Naive thymus-derived CD4-positive, alpha-beta T cell (primary cell): ENCODE data around the gene MBD5. TPM values are rescaled to one million over a fixed set of nuclear protein-coding genes. Genes with fewer than 3 reads are reported as not detected.
"Not testable (repeated sequence)": the region's sequence is repeated elsewhere in the genome, so short reads cannot be mapped to it uniquely, and the experiment has no call there.

Experiments
- ATAC-seq: fragments of 150-1000 bp; cut with Tn5 transposase; 2 replicates; pipeline ENCODE4 v1.10.0; 2021; ENCODE audit warnings: mild to moderate bottlenecking, moderate library complexity
- CTCF ChIA-PET: fragments of 350-600 bp; sonication (Branson Sonifier 250); formaldehyde crosslinking; loops from one replicate; lab custom pipeline; 2021; ENCODE audit warnings: antibody characterized with exemption; lab: Charles Lee
- POLR2A ChIA-PET: fragments of 350-600 bp; sonication (Branson Sonifier 250); formaldehyde crosslinking; loops from one replicate; lab custom pipeline; 2021; ENCODE audit warnings: antibody characterized with exemption, inconsistent platforms; lab: Charles Lee
- DNase-seq, 9 donors: peaks; one replicate each; pipeline versions ENCODE4 v3.0.0 to v3.0.0-alpha.2; 2020 to 2022; ENCODE audit warnings: mixed read lengths in 1 of 9
- H3K27ac ChIP-seq: one replicate; pipeline ENCODE4 v1.7.0; 2013; ENCODE audit warnings: mild to moderate bottlenecking, low read depth, low read length, moderate library complexity
- H3K27me3 ChIP-seq, 2 donors: one replicate each; pipeline ENCODE4 v1.7.0; 2013; ENCODE audit warnings: low read length in 2 of 2, mild to moderate bottlenecking in 2 of 2, moderate library complexity in 2 of 2; ENCODE audit not compliant: control insufficient read depth in 2 of 2, insufficient read depth in 2 of 2
- H3K36me3 ChIP-seq, 3 experiments: 1 replicate in 2 of 3; 2 replicates in 1 of 3; pipeline ENCODE4 v1.7.0; 2013; ENCODE audit warnings: low read length in 3 of 3, mild to moderate bottlenecking in 3 of 3, moderate library complexity in 1 of 3; ENCODE audit not compliant: insufficient read depth in 3 of 3, control insufficient read depth in 2 of 3
- H3K4me1 ChIP-seq, 2 donors: one replicate each; pipeline ENCODE4 v1.7.0; 2013; ENCODE audit warnings: low read length in 2 of 2, mild to moderate bottlenecking in 2 of 2, moderate library complexity in 1 of 2; ENCODE audit not compliant: control insufficient read depth in 2 of 2, insufficient read depth in 2 of 2
- H3K4me3 ChIP-seq: 2 replicates; pipeline ENCODE4 v1.7.0; 2013; ENCODE audit warnings: mild to moderate bottlenecking, low read length
- H3K9me3 ChIP-seq, 3 experiments: 1 replicate in 2 of 3; 2 replicates in 1 of 3; pipeline ENCODE4 v1.7.0; 2013; ENCODE audit warnings: low read length in 3 of 3; ENCODE audit not compliant: control insufficient read depth in 2 of 3
- H3K27ac Mint-ChIP-seq, 9 donors: one replicate each; pipeline ENCODE4 v1.8.0; 2020 to 2022; ENCODE audit warnings: mixed read lengths in 9 of 9, mild to moderate bottlenecking in 8 of 9, moderate library complexity in 5 of 9, inconsistent platforms in 2 of 9
- H3K27me3 Mint-ChIP-seq, 5 donors: one replicate each; pipeline ENCODE4 v1.8.0; 2021 to 2022; ENCODE audit warnings: mixed read lengths in 5 of 5, mild to moderate bottlenecking in 1 of 5
- H3K36me3 Mint-ChIP-seq, 5 donors: one replicate each; pipeline ENCODE4 v1.8.0; 2020 to 2022; ENCODE audit warnings: mixed read lengths in 5 of 5, mild to moderate bottlenecking in 3 of 5, inconsistent platforms in 1 of 5
- H3K4me1 Mint-ChIP-seq, 7 donors: one replicate each; pipeline ENCODE4 v1.8.0; 2020 to 2022; ENCODE audit warnings: mixed read lengths in 7 of 7, mild to moderate bottlenecking in 3 of 7, inconsistent platforms in 1 of 7
- H3K4me3 Mint-ChIP-seq, 10 donors: one replicate each; pipeline ENCODE4 v1.8.0; 2020 to 2022; ENCODE audit warnings: mild to moderate bottlenecking in 10 of 10, mixed read lengths in 10 of 10, moderate library complexity in 6 of 10, inconsistent platforms in 2 of 10
- H3K9me3 Mint-ChIP-seq, 11 donors: one replicate each; pipeline ENCODE4 v1.8.0; 2020 to 2022; ENCODE audit warnings: mixed read lengths in 11 of 11, mild to moderate bottlenecking in 4 of 11, inconsistent platforms in 1 of 11, moderate library complexity in 1 of 11
- intact Hi-C, 2 donors: fragments of 100-400 bp; cut with micrococcal nuclease; formaldehyde crosslinking; loops; one replicate each; pipeline ENCODE4 v1.15.1; 2023
- polyA plus RNA-seq, 2 donors: library from polyadenylated mRNA; unstranded; fragments of 300-500 nt; fragmentation: Illumina TruSeq; gene quantifications; one replicate each; pipeline ENCODE4 v1.2.3, GENCODE V29; 2021
- total RNA-seq, 6 experiments: library from RNA in 5 of 6; stranded (reverse) in 5 of 6; gene quantifications; 1 replicate in 5 of 6; 2 replicates in 1 of 6; pipeline ENCODE4 v1.2.3 and lab custom pipeline; 2021 to 2026

Gene MBD5
- total and polyA plus RNA-seq, 7 experiments from 2014 or later, result 14.6 to 76.8 (median 58.6) TPM

DNA sequence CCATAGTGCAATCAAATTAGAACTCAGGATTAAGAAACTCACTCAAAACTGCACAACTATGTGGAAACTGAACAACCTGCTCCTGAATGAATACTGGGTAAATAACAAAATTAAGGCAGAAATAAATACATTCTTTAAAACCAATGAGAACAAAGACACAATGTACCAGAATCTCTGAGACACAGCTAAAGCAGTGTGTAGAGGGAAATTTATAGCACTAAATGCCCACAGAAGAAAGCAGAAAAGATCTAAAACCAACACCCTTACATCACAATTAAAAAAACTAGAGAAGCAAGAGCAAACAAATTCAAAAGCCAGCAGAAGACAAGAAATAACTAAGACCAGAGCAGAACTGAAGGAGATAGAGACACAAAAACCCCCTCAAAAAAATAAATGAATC is 18.5 kb upstream of the MBD5 start:
- peaks cover 2 to 40% (median 19%) of the 10 kb centered on the region in 11 donors for H3K9me3 Mint-ChIP-seq
- H3K27ac Mint-ChIP-seq, intact Hi-C loops: not testable (repeated sequence)

GRCh38 chr2:148006249-148007007 is 14.5 kb upstream of the MBD5 start:
- ChIA-PET CTCF (interaction anchor here (0.5 kb wide), 1 partner anchor 456 kb away, joined by 3 read pairs; no protein-coding TSS in a partner anchor), POLR2A (no interaction called here)
- H3K4me1 Mint-ChIP-seq, result peaks cover 4 to 85% (median 76%) of the 10 kb centered on the region in 7 donors
- no peak overlapping the region for H3K27ac Mint-ChIP-seq
- Histone ChIP-seq H3K27ac (no peak overlapping the region), H3K27me3 (no peaks in the 10 kb centered on the region), H3K36me3 (no peaks in the 10 kb centered on the region), H3K4me3 (no peak overlapping the region), H3K4me1 (no peaks in the 10 kb centered on the region), H3K9me3 (peaks cover 0 to 5% (median 0%) of the 10 kb centered on the region in 3 experiments)
- peaks cover 13 to 80% (median 68%) of the 10 kb centered on the region in 5 donors for H3K36me3 Mint-ChIP-seq
- DNase-seq, result no peak
- ATAC-seq, result no peak
- peaks cover 6 to 73% (median 28%) of the 10 kb centered on the region in 11 donors for H3K9me3 Mint-ChIP-seq
- no peak overlapping the region for H3K4me3 Mint-ChIP-seq
- no peaks in the 10 kb centered on the region for H3K27me3 Mint-ChIP-seq
- intact Hi-C loops, result no loop called here

More for the DNA sequence above, 18.5 kb upstream of the MBD5 start:
- H3K4me3 Mint-ChIP-seq, H3K27ac ChIP-seq, H3K36me3 ChIP-seq, H3K4me1 ChIP-seq, ATAC-seq, DNase-seq, POLR2A ChIA-PET, H3K9me3 ChIP-seq, CTCF ChIA-PET, H3K4me3 ChIP-seq, H3K27me3 ChIP-seq, H3K27me3 Mint-ChIP-seq: not testable (repeated sequence)
- H3K36me3 Mint-ChIP-seq, result peaks cover 14 to 62% (median 56%) of the 10 kb centered on the region in 5 donors
- H3K4me1 Mint-ChIP-seq, result peaks cover 9 to 80% (median 73%) of the 10 kb centered on the region in 7 donors

- POLR2A ChIA-PET, result no interaction called here
- H3K4me1 Mint-ChIP-seq, result peaks cover 4 to 85% (median 75%) of the 10 kb centered on the region in 7 donors
- CTCF ChIA-PET, result no interaction called here
Measured at GRCh38 chr2:148007219-148007900, 13.5 kb upstream of the MBD5 start.

GRCh38 chr2:148008411-148008810 is 12.5 kb upstream of the MBD5 start:
- H3K4me1 Mint-ChIP-seq, result peaks cover 7 to 85% (median 81%) of the 10 kb centered on the region in 7 donors
- CTCF ChIA-PET, result not testable (repeated sequence)

More at GRCh38 chr2:148007219-148007900, 13.5 kb upstream of the MBD5 start:
- Mint-ChIP-seq H3K9me3 (peaks cover 6 to 65% (median 22%) of the 10 kb centered on the region in 11 donors), H3K27ac (no peak overlapping the region), H3K4me3 (no peak overlapping the region), H3K27me3 (no peaks in the 10 kb centered on the region), H3K36me3 (peaks cover 5 to 80% (median 63%) of the 10 kb centered on the region in 5 donors)
- DNase-seq (no peak), ATAC-seq (no peak)
- Histone ChIP-seq H3K36me3 (no peaks in the 10 kb centered on the region), H3K9me3 (peaks cover 0 to 5% (median 0%) of the 10 kb centered on the region in 3 experiments), H3K27me3 (no peaks in the 10 kb centered on the region), H3K4me1 (no peaks in the 10 kb centered on the region), H3K4me3 (no peak overlapping the region), H3K27ac (no peak overlapping the region)
- intact Hi-C loops, result no loop called here

DNA sequence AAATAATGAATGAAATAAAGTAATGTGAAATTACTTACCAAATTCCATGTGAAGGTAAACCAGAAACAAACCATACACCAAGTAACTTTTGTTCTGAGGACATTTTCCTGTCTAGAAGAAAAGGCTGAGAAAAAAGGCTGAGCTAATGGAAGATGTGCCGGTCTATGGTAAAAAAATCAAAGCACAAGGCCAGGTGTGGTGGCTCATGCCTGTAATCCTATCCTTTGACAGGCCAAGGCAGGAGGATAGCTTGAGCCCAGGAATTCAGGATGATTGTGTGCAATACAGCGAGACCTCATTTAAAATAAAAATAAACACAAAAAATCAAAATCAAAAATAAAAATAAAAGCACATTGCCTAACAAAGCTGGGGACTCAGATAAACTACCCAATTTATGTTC is 7.0 kb upstream of the MBD5 start:
- Histone ChIP-seq H3K27ac (no peak overlapping the region), H3K27me3 (no peaks in the 10 kb centered on the region), H3K4me1 (peaks cover 0 to 12% of the 10 kb centered on the region in 2 donors), H3K9me3 (no peaks in the 10 kb centered on the region), H3K4me3 (no peak overlapping the region), H3K36me3 (no peaks in the 10 kb centered on the region)
- H3K4me1 Mint-ChIP-seq, result peaks cover 18 to 96% (median 79%) of the 10 kb centered on the region in 7 donors
- intact Hi-C loops, result no loop called here
- peaks cover 0 to 52% (median 25%) of the 10 kb centered on the region in 5 donors for H3K36me3 Mint-ChIP-seq
- H3K9me3 Mint-ChIP-seq, result peaks cover 0 to 22% (median 4%) of the 10 kb centered on the region in 11 donors
- ATAC-seq (no peak), DNase-seq (no peak)
- ChIA-PET POLR2A (no interaction called here), CTCF (no interaction called here)
- H3K27me3 Mint-ChIP-seq, result no peaks in the 10 kb centered on the region
- H3K4me3 Mint-ChIP-seq, result no peak overlapping the region
- no peak overlapping the region for H3K27ac Mint-ChIP-seq

More at GRCh38 chr2:148008411-148008810, 12.5 kb upstream of the MBD5 start:
- H3K4me3 ChIP-seq, H3K27me3 Mint-ChIP-seq, H3K9me3 ChIP-seq, DNase-seq, intact Hi-C loops, H3K36me3 ChIP-seq, H3K4me1 ChIP-seq, H3K27me3 ChIP-seq, POLR2A ChIA-PET, ATAC-seq, H3K27ac ChIP-seq: not testable (repeated sequence)
- H3K4me3 Mint-ChIP-seq, result peak overlapping the region in 1 of 10 donors; percentile 26
- H3K36me3 Mint-ChIP-seq, result peaks cover 0 to 81% (median 57%) of the 10 kb centered on the region in 5 donors
- peak overlapping the region in 2 of 9 donors; percentile 57 to 72 for H3K27ac Mint-ChIP-seq
- H3K9me3 Mint-ChIP-seq, result peaks cover 4 to 55% (median 16%) of the 10 kb centered on the region in 11 donors

- peaks cover 0 to 48% (median 20%) of the 10 kb centered on the region in 5 donors for H3K36me3 Mint-ChIP-seq
- Histone ChIP-seq H3K36me3 (no peaks in the 10 kb centered on the region), H3K9me3 (no peaks in the 10 kb centered on the region), H3K4me3 (no peak overlapping the region), H3K4me1 (peaks cover 0 to 17% of the 10 kb centered on the region in 2 donors), H3K27ac (no peak overlapping the region), H3K27me3 (no peaks in the 10 kb centered on the region)
- H3K9me3 Mint-ChIP-seq, result peaks cover 0 to 16% (median 2%) of the 10 kb centered on the region in 11 donors
- ChIA-PET CTCF (no interaction called here), POLR2A (no interaction called here)
- ATAC-seq, result no peak
- H3K27ac Mint-ChIP-seq, result no peak overlapping the region
- intact Hi-C loops, result no loop called here
- no peaks in the 10 kb centered on the region for H3K27me3 Mint-ChIP-seq
- peak overlapping the region in 5 of 10 donors; percentile 5 to 39 (median 19) for H3K4me3 Mint-ChIP-seq
- H3K4me1 Mint-ChIP-seq, result peaks cover 23 to 96% (median 80%) of the 10 kb centered on the region in 7 donors
- no peak for DNase-seq
Measured at GRCh38 chr2:148014616-148015015, 6.3 kb upstream of the MBD5 start.
